Subcutaneous adipose tissue (tissue), 4 donors: ENCODE data around the gene STX18. TPM values are rescaled to one million over a fixed set of nuclear protein-coding genes. Genes with fewer than 3 reads are reported as not detected.

Source experiments
- CTCF ChIP-seq: fragments of 450-650 bp; IDR thresholded peaks from one replicate; pipeline ENCODE4 v1.5.1; 2016; ENCODE audit warnings: low read depth, mild to moderate bottlenecking, control low read depth, antibody characterized with exemption, moderate library complexity
- total RNA-seq, 4 donors: library from RNA; depleted of rRNA; stranded (reverse); fragments of >200 nt; gene quantifications; one replicate each; pipeline ENCODE4 v1.1.0, GENCODE V29; 2016

STX18 gene
- total RNA-seq, 4 donors from 2014 or later, result 17.0 to 29.2 (median 21.6) TPM

GRCh38 chr4:4407299-4408131, 134.3 kb downstream of the STX18 start:
- TF ChIP-seq CTCF, result no peak

- TF ChIP-seq CTCF, result no peak
These were observed 135.2 kb downstream of the STX18 start for GRCh38 chr4:4406455-4407298.

- TF ChIP-seq CTCF, result no peak
These were observed 136.4 kb downstream of the STX18 start for GRCh38 chr4:4405358-4405962.

GRCh38 chr4:4402966-4403365, 138.9 kb downstream of the STX18 start:
- no peak for TF ChIP-seq CTCF

- TF ChIP-seq CTCF, result no peak
These were observed 140.8 kb downstream of the STX18 start for GRCh38 chr4:4401036-4401435.

GRCh38 chr4:4398430-4398829, 143.4 kb downstream of the STX18 start:
- no peak for TF ChIP-seq CTCF

GRCh38 chr4:4397441-4397819, 144.4 kb downstream of the STX18 start:
- no peak for TF ChIP-seq CTCF
